ENCODE results near the gene OTOP3.

Gene OTOP3

DNA sequence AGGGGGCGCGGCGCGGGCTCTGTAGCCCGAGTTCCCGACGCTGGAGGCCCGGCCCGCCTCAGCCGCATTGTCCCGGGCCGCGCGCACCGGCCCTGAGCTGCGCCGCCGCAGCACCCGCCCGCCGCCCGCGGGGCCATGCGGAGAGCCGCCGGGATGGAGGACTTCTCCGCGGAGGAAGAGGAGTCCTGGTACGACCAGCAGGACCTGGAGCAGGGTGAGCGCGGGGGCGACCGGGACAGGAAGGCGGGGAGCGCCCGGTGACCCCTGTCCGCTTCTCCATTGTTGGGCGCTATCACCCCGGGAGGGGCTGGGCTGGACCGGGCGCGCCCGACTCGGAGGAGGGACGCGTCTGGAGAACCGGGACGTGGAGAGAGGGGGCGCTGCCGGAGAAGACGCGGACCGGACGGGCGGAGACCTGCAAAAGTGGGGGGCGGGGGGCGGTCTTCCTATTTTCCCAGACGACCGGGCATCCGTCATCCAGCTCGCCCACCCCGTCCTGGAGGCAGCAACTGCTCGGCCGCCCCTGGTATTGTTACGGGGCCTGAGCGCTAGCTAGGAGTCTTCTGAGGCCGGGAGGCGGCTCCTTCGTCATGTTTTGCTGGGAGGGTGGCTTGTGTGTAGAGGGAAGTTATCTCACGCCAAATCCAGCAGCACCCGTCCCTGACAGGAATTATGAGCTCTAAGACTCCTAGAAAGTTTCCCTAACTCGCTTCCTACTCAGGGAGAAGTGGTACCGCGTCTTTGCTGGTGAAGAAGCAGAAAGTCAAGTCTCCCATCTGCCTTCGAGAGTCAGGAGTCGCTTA lies 52.4 kb downstream of the OTOP3 start:
- FAIRE-seq, result no peak

DNA sequence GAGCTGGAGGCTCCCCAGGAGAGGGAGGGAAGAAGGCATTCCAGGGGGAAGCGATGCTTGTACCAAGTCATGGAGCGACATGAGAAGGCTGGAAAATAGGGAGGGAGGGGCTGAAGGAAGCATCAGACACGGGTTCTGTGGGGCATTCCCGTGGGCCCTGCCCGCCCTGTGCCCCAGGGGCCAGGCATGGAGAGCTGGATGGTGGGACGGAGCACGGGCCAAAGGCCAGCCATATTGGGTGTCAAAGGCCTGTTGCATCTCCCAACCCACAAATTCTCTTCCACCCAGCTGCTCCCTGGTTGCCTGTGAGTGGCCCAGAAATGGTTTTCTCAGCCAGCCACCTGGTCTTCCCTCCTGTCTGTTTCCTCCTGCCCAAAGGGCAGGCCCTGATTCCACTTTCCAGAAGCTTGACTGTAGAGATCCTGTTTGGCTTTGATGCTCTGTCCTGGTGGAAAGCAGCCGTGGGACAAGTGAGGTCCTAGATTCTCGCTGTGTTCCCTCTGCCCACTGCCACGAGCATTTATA lies 54.9 kb downstream of the OTOP3 start:
- FAIRE-seq, result no peak

DNA sequence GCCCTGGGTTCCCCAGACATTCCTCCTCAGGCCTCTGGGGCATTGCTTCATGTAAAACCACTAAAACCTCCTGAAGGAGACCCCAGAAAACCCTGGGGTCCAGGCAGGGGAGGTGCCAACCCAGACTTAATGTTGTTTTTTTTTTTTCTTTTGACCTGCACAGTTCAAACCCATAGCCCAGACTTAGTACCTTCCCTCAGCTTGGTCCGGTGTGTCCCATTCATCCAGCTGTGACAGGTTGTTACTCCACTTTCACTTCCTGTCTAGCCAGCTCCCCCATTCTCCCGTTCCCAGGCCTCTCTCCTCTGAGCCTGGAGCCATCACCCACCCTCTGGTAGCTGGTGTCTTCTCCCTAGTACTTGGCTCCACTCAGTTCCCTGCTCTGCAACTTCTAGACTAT lies 56.5 kb downstream of the OTOP3 start:
- FAIRE-seq, result no peak

DNA sequence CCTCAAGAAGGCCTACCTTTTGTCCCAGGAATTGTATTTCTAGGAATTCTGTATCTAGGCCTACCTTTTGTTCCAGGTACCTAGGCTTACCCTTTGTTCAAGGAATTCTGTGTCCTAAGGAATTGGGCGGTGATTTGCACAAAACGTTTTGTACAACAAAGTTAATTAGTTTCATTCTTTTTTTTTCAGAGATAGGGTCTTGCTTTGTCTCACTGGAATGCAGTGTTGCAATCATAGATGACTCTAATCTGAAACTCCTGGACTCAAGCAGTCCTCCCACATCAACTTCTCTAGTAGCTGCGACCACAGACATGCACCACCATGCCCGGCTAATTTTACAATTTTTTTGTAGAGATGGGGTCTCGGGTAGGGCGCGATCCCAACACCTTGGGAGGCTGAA lies 58.7 kb downstream of the OTOP3 start:
- no peak for FAIRE-seq

DNA sequence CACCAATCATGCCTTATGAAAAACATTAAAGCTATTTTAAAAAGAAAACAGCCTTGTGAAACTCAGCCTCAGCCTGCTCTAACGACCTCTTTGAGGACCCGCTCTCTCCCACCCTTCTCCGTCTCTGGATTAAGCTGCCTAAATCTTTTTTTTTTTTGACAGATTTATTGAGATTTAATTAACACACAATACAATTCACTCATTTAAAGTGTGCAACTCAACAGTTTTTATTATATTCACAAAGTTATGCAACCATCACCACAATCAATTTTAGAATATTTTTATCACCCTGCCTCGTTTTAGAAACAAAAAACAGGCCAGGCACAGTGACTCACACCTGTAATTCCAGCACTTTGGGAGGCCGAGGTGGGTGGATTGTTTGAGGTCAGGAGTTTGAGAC lies 60.1 kb downstream of the OTOP3 start:
- peak; percentile 66 for FAIRE-seq

DNA sequence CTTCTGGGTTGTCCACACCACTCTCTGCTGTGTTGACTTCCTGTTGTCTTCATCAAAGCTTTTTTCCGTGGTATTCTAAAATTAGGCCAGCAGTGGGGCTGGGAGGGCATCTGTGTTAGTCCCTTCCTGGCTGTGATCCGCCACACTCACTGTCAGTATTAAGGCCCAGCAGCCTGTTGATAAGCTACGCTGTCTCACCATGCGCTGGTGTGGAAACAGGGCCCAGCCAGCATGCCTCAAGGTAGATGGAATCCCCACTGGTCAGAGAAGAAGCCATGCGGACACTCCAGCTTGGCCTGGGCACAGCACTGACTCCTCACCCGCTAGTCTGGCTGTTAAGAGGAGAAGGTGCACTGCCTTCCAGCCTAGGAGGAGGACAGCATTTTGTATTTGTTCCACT lies 63.1 kb downstream of the OTOP3 start:
- FAIRE-seq, result no peak

DNA sequence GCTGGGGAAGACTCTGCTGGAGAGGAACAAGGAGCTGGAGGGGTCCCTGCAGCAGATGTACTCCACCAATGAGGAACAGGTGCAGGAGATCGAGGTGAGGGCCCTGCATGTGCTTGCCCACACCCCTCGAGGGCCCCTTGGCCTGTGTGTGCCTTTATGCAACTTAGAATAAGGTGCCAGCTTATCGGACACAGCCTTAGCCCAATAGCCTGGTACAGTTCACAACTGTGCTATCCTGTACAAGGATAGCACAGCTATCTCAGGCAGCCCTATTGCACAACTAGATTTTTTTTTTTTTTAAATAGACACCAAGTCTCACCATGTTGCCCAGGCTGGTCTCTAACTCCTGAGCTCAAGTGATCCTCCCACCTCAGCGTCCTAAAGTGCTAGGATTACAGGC lies 63.8 kb downstream of the OTOP3 start:
- FAIRE-seq, result no peak

Measured in endometrium (tissue), 2 donors.